ENCODE measurements around the gene HAGH.
"Not testable (repeated sequence)": the region's sequence is repeated elsewhere in the genome, so short reads cannot be mapped to it uniquely, and the experiment has no call there.

The HAGH gene

GRCh38 chr16:1810106-1810505 lies 16.5 kb downstream of the HAGH start:
- no peak for DNase-seq

- no peak for DNase-seq
These were observed 17.3 kb downstream of the HAGH start for GRCh38 chr16:1809281-1809801.

- DNase-seq: no peak
These were observed 17.9 kb downstream of the HAGH start for GRCh38 chr16:1808691-1809090.

- no peak for DNase-seq
These were observed 19.0 kb downstream of the HAGH start for GRCh38 chr16:1807626-1808025.

- no peak for DNase-seq
These were observed 25.9 kb downstream of the HAGH start for GRCh38 chr16:1800701-1801100.

- DNase-seq: not testable (repeated sequence)
These were observed 27.4 kb downstream of the HAGH start for GRCh38 chr16:1799263-1799662.

GRCh38 chr16:1794908-1795666 lies 31.5 kb downstream of the HAGH start:
- no peak for DNase-seq

GRCh38 chr16:1794221-1794871 lies 32.3 kb downstream of the HAGH start:
- no peak for DNase-seq

GRCh38 chr16:1793578-1794220 lies 32.9 kb downstream of the HAGH start, which contains the start of gene IGFALS:
Gene IGFALS (minus strand): TSS chr16:1793705. CDS start chr16:1793652, 53 bp downstream.
- DNase-seq: no peak

- no peak for DNase-seq
These were observed 33.6 kb downstream of the HAGH start for GRCh38 chr16:1792836-1793577.

- DNase-seq: no peak
These were observed 34.4 kb downstream of the HAGH start for GRCh38 chr16:1791943-1792812.

GRCh38 chr16:1791256-1791942 lies 35.2 kb downstream of the HAGH start:
- DNase-seq: no peak

GRCh38 chr16:1790611-1791255 lies 35.9 kb downstream of the HAGH start:
- no peak for DNase-seq

GRCh38 chr16:1790261-1790610 lies 36.4 kb downstream of the HAGH start:
- DNase-seq: no peak

- DNase-seq: no peak
These were observed 37.0 kb downstream of the HAGH start for GRCh38 chr16:1789643-1790045.

GRCh38 chr16:1788708-1789100 lies 37.9 kb downstream of the HAGH start:
- no peak for DNase-seq

- no peak for DNase-seq
These were observed 38.4 kb downstream of the HAGH start for GRCh38 chr16:1788095-1788707.

- no peak for DNase-seq
These were observed 39.1 kb downstream of the HAGH start for GRCh38 chr16:1787322-1788094.

- DNase-seq: no peak
These were observed 39.6 kb downstream of the HAGH start for GRCh38 chr16:1787056-1787321.
